ENCODE measurements around the gene PCGF3.

The PCGF3 gene

DNA sequence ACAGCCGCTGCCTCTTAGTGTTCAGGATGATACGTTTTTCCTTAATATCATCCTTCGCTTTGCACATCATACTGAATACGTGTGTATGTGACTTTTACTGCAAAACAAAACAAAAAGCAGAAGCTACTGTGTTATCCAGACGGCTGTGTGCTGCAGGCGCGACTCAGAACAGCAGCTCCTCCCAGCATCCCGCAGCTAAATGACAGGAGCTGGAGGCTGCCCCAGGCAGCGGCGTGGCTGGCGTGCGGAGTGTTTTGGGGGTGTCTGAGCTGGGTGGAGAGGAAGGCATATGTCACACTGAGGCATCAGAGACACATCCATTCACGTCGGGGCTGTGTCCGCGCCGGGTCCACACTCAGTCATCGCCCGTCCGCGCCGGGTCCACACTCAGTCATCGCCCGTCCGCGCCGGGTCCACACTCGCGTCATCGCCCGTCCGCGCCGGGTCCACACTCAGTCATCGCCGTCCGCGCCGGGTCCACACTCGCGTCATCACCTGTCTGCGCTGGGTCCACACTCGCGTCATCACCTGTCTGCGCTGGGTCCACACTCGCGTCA, 16.6 kb downstream of the PCGF3 start:
- in situ Hi-C loops (cut with MboI; ENCODE audit: low pct_unique_long_range_greater_than_20kb, low sequenced_read_pairs, unreplicated experiment), result no loop called here
- DNase-seq (ENCODE audit: low spot score), result no peak

DNA sequence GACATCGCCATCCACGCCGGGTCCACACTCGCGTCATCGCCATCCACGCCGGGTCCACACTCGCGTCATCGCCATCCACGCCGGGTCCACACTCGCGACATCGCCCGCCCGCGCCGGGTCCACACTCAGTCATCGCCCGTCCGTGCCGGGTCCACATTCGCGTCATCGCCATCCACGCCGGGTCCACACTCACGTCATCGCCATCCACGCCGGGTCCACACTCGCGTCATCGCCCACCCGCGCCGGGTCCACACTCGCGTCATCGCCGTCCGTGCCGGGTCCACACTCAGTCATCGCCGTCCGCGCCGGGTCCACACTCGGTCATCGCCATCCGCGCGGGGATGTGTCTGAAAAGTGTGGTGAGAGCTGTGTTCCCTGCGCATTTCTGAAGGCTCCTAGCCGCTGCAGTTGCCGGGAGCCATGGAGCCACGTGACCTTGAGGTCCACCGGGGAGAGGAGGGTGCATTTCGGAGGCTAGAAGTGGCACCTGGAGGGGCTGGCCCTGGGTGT, 17.3 kb downstream of the PCGF3 start:
- in situ Hi-C loops (cut with MboI; ENCODE audit: low pct_unique_long_range_greater_than_20kb, low sequenced_read_pairs, unreplicated experiment), result no loop called here
- DNase-seq (ENCODE audit: low spot score), result no peak
- TF ChIP-seq, protein P1, sequence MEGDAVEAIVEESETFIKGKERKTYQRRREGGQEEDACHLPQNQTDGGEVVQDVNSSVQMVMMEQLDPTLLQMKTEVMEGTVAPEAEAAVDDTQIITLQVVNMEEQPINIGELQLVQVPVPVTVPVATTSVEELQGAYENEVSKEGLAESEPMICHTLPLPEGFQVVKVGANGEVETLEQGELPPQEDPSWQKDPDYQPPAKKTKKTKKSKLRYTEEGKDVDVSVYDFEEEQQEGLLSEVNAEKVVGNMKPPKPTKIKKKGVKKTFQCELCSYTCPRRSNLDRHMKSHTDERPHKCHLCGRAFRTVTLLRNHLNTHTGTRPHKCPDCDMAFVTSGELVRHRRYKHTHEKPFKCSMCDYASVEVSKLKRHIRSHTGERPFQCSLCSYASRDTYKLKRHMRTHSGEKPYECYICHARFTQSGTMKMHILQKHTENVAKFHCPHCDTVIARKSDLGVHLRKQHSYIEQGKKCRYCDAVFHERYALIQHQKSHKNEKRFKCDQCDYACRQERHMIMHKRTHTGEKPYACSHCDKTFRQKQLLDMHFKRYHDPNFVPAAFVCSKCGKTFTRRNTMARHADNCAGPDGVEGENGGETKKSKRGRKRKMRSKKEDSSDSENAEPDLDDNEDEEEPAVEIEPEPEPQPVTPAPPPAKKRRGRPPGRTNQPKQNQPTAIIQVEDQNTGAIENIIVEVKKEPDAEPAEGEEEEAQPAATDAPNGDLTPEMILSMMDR (IDR thresholded peaks at IDR 0.05; ENCODE audit: extremely low read depth, insufficient read depth, missing control alignments), result no peak

More for the DNA sequence above, 16.6 kb downstream of the PCGF3 start:
- TF ChIP-seq, protein P1 (IDR thresholded peaks at IDR 0.05; ENCODE audit: extremely low read depth, insufficient read depth, missing control alignments), result no peak

DNA sequence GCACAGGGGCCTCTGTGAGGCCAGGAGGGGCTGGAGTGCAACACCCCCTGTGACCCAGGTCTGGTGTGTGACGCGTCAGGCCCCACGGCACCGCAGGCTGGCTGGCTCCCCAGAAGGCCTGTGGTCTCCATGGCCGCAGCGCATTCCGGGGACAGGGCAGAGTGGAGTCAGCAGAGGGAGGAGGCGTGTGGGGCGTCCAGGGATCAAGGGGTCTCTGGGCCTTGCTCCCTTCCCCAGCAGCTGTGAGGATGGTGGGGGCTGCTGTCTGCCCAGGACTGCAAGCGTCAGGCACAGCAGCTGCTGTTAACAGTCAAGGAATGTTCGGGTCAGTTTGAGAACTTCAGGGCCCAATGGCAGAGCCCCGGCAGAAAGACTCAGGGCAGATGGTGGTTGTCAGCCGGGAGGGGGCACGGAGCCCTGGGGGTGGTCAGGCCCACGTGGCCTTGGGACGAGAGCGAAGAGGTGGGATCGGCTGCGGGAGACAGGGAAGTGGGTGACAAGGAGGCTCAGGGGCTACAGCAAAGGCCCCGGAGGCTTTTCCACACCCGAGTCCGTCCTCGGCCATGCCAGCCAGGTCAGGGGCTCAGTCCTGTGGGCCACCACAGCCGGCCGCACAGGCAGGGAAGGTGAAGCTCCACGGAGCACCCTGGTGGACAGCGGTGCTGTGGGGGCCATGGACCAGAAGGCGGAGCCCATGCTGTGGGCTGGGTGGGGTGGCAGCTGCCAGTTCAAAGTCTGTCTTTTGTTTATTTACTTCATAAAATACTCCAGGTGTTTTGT, 18.3 kb downstream of the PCGF3 start:
- TF ChIP-seq, protein P1 (IDR thresholded peaks at IDR 0.05; ENCODE audit: extremely low read depth, insufficient read depth, missing control alignments), result no peak
- in situ Hi-C loops (cut with MboI; ENCODE audit: low pct_unique_long_range_greater_than_20kb, low sequenced_read_pairs, unreplicated experiment), result no loop called here
- DNase-seq (ENCODE audit: low spot score), result no peak

DNA sequence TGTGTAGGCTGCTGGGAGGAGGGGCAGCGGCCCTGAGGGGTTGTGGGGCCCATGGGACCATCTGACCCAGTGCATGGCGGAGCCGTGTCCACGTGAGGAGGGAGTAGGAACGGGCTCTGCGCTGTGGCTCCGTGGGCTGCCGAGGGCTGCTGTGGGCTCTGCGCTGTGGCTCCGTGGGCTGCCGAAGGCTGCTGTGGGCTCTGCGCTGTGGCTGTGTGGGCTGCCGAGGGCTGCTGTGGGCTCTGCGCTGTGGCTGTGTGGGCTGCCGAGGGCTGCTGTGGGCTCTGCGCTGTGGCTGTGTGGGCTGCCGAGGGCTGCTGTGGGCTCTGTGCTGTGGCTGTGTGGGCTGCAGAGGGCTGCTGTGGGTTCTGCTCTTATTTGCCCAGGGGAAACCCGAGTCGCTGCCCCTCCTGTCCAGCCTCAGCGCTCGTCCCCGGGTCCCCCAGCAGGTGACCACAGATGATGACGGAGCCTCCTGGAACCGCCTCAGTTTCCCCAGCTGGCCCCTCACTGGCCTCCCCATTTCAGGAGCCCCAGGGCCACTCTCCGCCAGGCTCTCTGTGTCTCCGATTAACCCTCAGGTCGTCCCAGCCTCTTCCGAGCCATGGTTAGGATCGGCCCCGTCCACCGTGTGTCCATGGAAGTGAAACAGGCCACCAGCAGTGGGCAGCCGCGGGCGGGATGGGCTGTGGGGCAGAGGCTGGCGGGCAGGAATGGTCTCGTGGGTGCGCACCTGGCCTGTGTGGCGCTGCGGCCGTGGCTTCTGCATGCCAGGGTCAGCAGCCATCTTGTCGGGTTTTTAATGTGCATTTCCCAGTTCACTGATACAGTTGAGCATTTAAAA, 20.0 kb downstream of the PCGF3 start:
- no peak for DNase-seq (ENCODE audit: low spot score)
- TF ChIP-seq, protein P1 (IDR thresholded peaks at IDR 0.05; ENCODE audit: extremely low read depth, insufficient read depth, missing control alignments), result no peak
- in situ Hi-C loops (cut with MboI; ENCODE audit: low pct_unique_long_range_greater_than_20kb, low sequenced_read_pairs, unreplicated experiment), result no loop called here

DNA sequence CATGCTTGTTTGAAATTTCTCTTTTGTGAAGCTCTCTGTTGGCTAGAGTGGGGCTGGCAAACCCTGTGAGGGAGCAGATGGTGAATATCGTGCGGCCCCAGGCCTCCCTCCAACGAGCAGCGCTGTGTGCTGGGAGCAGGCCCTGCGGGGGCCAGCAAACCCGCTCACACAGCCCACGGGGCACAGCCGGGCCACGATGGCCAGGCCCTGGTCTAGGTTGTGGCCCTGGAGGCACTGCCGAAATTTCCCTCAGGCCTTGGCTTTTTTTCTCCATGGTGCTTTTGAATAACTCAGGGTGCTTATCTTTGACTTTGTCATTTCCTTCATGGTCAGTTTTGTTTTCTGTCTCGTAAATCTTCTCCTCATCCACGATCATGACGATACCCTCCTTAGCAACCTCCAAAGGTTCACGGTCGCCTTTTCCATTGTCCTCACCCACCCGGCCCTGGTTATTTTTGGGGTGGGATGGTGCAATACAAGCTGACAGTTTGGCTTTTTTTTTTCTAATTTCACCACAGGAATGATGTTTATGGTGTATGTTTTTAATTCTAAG, 20.7 kb downstream of the PCGF3 start:
- in situ Hi-C loops (cut with MboI; ENCODE audit: low pct_unique_long_range_greater_than_20kb, low sequenced_read_pairs, unreplicated experiment), result no loop called here
- DNase-seq (ENCODE audit: low spot score), result no peak
- TF ChIP-seq, protein P1 (IDR thresholded peaks at IDR 0.05; ENCODE audit: extremely low read depth, insufficient read depth, missing control alignments), result no peak

DNA sequence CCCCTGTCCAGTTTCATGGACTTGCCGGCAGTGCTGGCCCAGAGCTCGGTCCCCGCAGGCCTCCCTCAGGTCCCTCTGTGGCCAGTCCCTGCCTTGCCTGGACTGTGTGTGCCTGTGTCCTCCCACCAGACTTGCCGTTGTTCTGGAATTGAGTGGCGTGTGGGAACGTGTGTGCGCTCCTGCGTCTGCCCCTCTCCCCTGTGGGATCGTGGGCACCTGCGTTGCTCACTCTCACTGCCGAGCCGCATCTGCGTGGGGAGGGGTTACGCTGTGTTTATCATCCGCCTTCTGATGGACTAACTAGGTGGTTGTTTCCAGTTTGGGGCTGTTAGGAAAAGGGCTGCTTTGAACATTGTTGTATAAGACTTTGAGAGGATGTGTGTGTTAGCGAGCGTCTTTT, 21.2 kb downstream of the PCGF3 start:
- TF ChIP-seq, protein P1 (IDR thresholded peaks at IDR 0.05; ENCODE audit: extremely low read depth, insufficient read depth, missing control alignments), result no peak
- in situ Hi-C loops (cut with MboI; ENCODE audit: low pct_unique_long_range_greater_than_20kb, low sequenced_read_pairs, unreplicated experiment), result no loop called here
- DNase-seq (ENCODE audit: low spot score), result no peak

Measured in GM13977 (cell line).